Upper lobe of left lung (tissue), 4 donors: ENCODE measurements around the gene UPK1A.

ENCODE experiments used
- CTCF ChIP-seq, 6 experiments: fragments of 450-650 bp in 4 of 6; fragments of 200-600 bp in 2 of 6; sonication (generic) in 2 of 6; IDR thresholded peaks; one replicate each; pipeline ENCODE4 v1.5.1; 2016 to 2019; ENCODE audit warnings: antibody characterized with exemption in 6 of 6
- EP300 ChIP-seq, 4 donors: sonication (generic); formaldehyde crosslinking; IDR thresholded peaks; one replicate each; pipeline ENCODE4 v1.5.1; 2017; ENCODE audit warnings: antibody characterized with exemption in 4 of 4, control low read depth in 2 of 4

- no peak for TF ChIP-seq EP300 (IDR thresholded peaks at IDR 0.05)
- TF ChIP-seq CTCF (IDR thresholded peaks at IDR 0.05) = no peak
Measured at GRCh38 chr19:35723671-35724070, 57.4 kb downstream of the UPK1A start.
